HEK293 (cell line): ENCODE measurements around the gene EMC7.

ENCODE experiments used
- CTCF ChIA-PET: fragments of 350-600 bp; formaldehyde crosslinking; extraction: SDS; loops from one replicate; lab custom pipeline; 2021; ENCODE audit warnings: antibody characterized with exemption; lab: Yijun Ruan, JAX
- POLR2A ChIA-PET: fragments of 300-600 bp; formaldehyde crosslinking; extraction: SDS; loops from one replicate; lab custom pipeline; 2020; ENCODE audit warnings: antibody characterized with exemption, inconsistent platforms; lab: Yijun Ruan, JAX
- H3K27ac ChIP-seq: fragments of 200-500 bp; sonication (Bioruptor generic); 2 replicates; pipeline ENCODE4 v1.5.1; 2014; ENCODE audit warnings: low read depth, low read length, control low read depth, inconsistent platforms; ENCODE audit errors: extremely low read depth
- H3K36me3 ChIP-seq, 2 experiments: fragments of 200-500 bp in 1 of 2; sonication (Bioruptor generic) in 1 of 2; 1 replicate in 1 of 2; 2 replicates in 1 of 2; pipeline ENCODE4 v1.5.1; 2014 to 2017; ENCODE audit warnings: inconsistent platforms in 2 of 2, low read length in 2 of 2; ENCODE audit not compliant: control insufficient read depth in 2 of 2, insufficient read depth in 1 of 2
- H3K4me1 ChIP-seq: fragments of 200-500 bp; sonication (Bioruptor generic); 2 replicates; pipeline ENCODE4 v1.5.1; 2014; ENCODE audit warnings: mild to moderate bottlenecking, low read length, inconsistent platforms; ENCODE audit not compliant: control insufficient read depth, insufficient read depth
- H3K4me3 ChIP-seq: 2 replicates; pipeline ENCODE4 v1.5.1; 2011; ENCODE audit warnings: low read depth, mild to moderate bottlenecking, control low read depth, low read length, moderate library complexity
- H3K9me3 ChIP-seq: fragments of 200-500 bp; sonication (Bioruptor generic); 2 replicates; pipeline ENCODE4 v1.5.1; 2014; ENCODE audit warnings: low read depth, low read length, inconsistent platforms; ENCODE audit not compliant: control insufficient read depth, insufficient read depth
- BCL11A ChIP-seq: fragments of 450-650 bp; formaldehyde crosslinking; IDR thresholded peaks from 2 replicates; pipeline ENCODE4 v1.5.1; 2016; ENCODE audit warnings: low read depth, missing biosample characterization, missing genetic modification characterization
- GLIS1 ChIP-seq: fragments of 450-650 bp; formaldehyde crosslinking; IDR thresholded peaks from 2 replicates; pipeline ENCODE4 v1.5.1; 2016; ENCODE audit warnings: missing biosample characterization, missing genetic modification characterization
- HOXA7 ChIP-seq: sonication (generic); formaldehyde crosslinking; IDR thresholded peaks from 2 replicates; pipeline ENCODE4 v1.8.1; 2022; ENCODE audit warnings: missing genetic modification reagents, borderline replicate concordance
- OVOL3 ChIP-seq: fragments of 450-650 bp; formaldehyde crosslinking; IDR thresholded peaks from 2 replicates; pipeline ENCODE4 v1.5.1; 2016; ENCODE audit warnings: missing biosample characterization, missing genetic modification characterization
- PATZ1 ChIP-seq: fragments of 450-650 bp; formaldehyde crosslinking; IDR thresholded peaks from 2 replicates; pipeline ENCODE4 v1.5.1; 2016; ENCODE audit warnings: missing biosample characterization, missing genetic modification characterization
- PRDM6 ChIP-seq: fragments of 450-650 bp; formaldehyde crosslinking; IDR thresholded peaks from 2 replicates; pipeline ENCODE4 v1.5.1; 2017; ENCODE audit warnings: missing biosample characterization, missing genetic modification characterization
- SCRT1 ChIP-seq: fragments of 450-650 bp; formaldehyde crosslinking; IDR thresholded peaks from 2 replicates; pipeline ENCODE4 v1.5.1; 2016; ENCODE audit warnings: missing biosample characterization, missing genetic modification characterization, borderline replicate concordance
- SP3 ChIP-seq: fragments of 450-650 bp; formaldehyde crosslinking; IDR thresholded peaks from 2 replicates; pipeline ENCODE4 v1.5.1; 2016; ENCODE audit warnings: missing biosample characterization, missing genetic modification characterization
- TSHZ1 ChIP-seq: fragments of 450-650 bp; formaldehyde crosslinking; IDR thresholded peaks from 2 replicates; pipeline ENCODE4 v1.5.1; 2016; ENCODE audit warnings: missing biosample characterization, missing genetic modification characterization, borderline replicate concordance
- ZNF132 ChIP-seq: fragments of 450-650 bp; formaldehyde crosslinking; IDR thresholded peaks from 2 replicates; pipeline ENCODE4 v1.5.1; 2017; ENCODE audit warnings: missing biosample characterization, missing genetic modification characterization, borderline replicate concordance
- ZNF214 ChIP-seq: fragments of 450-650 bp; formaldehyde crosslinking; IDR thresholded peaks from 2 replicates; pipeline ENCODE4 v1.5.1; 2017; ENCODE audit warnings: missing biosample characterization, mild to moderate bottlenecking, missing genetic modification characterization, borderline replicate concordance
- ZNF223 ChIP-seq: fragments of 450-650 bp; formaldehyde crosslinking; IDR thresholded peaks from 2 replicates; pipeline ENCODE4 v1.5.1; 2016; ENCODE audit warnings: missing biosample characterization, missing genetic modification characterization
- ZNF292 ChIP-seq: fragments of 450-650 bp; formaldehyde crosslinking; IDR thresholded peaks from 2 replicates; pipeline ENCODE4 v1.5.1; 2016; ENCODE audit warnings: low read depth, missing biosample characterization, missing genetic modification characterization, borderline replicate concordance
- ZNF350 ChIP-seq: fragments of 450-650 bp; formaldehyde crosslinking; IDR thresholded peaks from 2 replicates; pipeline ENCODE4 v1.5.0; 2017; ENCODE audit warnings: missing biosample characterization, mild to moderate bottlenecking, missing genetic modification characterization
- ZNF362 ChIP-seq: fragments of 450-650 bp; formaldehyde crosslinking; IDR thresholded peaks from 2 replicates; pipeline ENCODE4 v1.5.1; 2016; ENCODE audit warnings: missing biosample characterization, missing genetic modification characterization
- ZNF423 ChIP-seq: fragments of 450-650 bp; formaldehyde crosslinking; IDR thresholded peaks from 2 replicates; pipeline ENCODE4 v1.5.1; 2016; ENCODE audit warnings: missing biosample characterization, missing genetic modification characterization
- ZNF560 ChIP-seq: fragments of 450-650 bp; formaldehyde crosslinking; IDR thresholded peaks from 2 replicates; pipeline ENCODE4 v1.5.1; 2017; ENCODE audit warnings: missing biosample characterization, missing genetic modification characterization, borderline replicate concordance
- ZNF561 ChIP-seq: fragments of 450-650 bp; IDR thresholded peaks from 2 replicates; pipeline ENCODE4 v1.5.1; 2018; ENCODE audit warnings: missing biosample characterization, missing genetic modification characterization, borderline replicate concordance
- ZNF621 ChIP-seq: fragments of 450-650 bp; formaldehyde crosslinking; IDR thresholded peaks from 2 replicates; pipeline ENCODE4 v1.5.1; 2017; ENCODE audit warnings: missing biosample characterization, missing genetic modification characterization
- ZNF639 ChIP-seq: fragments of 450-650 bp; formaldehyde crosslinking; IDR thresholded peaks from 2 replicates; pipeline ENCODE4 v1.5.1; 2016; ENCODE audit warnings: missing biosample characterization, missing genetic modification characterization
- ZNF768 ChIP-seq: fragments of 450-650 bp; formaldehyde crosslinking; IDR thresholded peaks from 2 replicates; pipeline ENCODE4 v1.5.1; 2018; ENCODE audit warnings: missing biosample characterization, mild to moderate bottlenecking, missing genetic modification characterization

Gene EMC7

GRCh38 chr15:34079904-34080303 lies 21.8 kb downstream of the EMC7 start (continued):
- TF ChIP-seq TSHZ1 (tag by site-specific recombination) (no peak), ZNF292 (tag by site-specific recombination) (no peak), ZNF639 (tag by site-specific recombination) (no peak), OVOL3 (tag by site-specific recombination) (no peak), HOXA7 (CRISPR knock-in tag) (no peak)

GRCh38 chr15:34078900-34079299 lies 22.8 kb downstream of the EMC7 start:
- CTCF ChIA-PET, result interaction anchor here (0.6 kb wide), 2 partner anchors 15 to 131 kb away, joined by 3 read pairs; partner anchors contain the start of gene KATNBL1
- no peak overlapping the region for H3K27ac ChIP-seq
- peaks cover 0 to 5% of the 10 kb centered on the region in 2 experiments; a peak in 2 of 3 replicates for H3K36me3 ChIP-seq

More at GRCh38 chr15:34078900-34079299, 22.8 kb downstream of the EMC7 start:
- POLR2A ChIA-PET, result no interaction called here
- Histone ChIP-seq H3K4me3 (no peak overlapping the region), H3K4me1 (no peaks in the 10 kb centered on the region), H3K9me3 (no peaks in the 10 kb centered on the region)
- TF ChIP-seq ZNF768 (no peak), ZNF561 (tag by site-specific recombination) (no peak), ZNF560 (tag by site-specific recombination) (no peak), ZNF350 (tag by site-specific recombination) (no peak), ZNF621 (no peak), GLIS1 (tag by site-specific recombination) (no peak), ZNF132 (tag by site-specific recombination) (no peak), BCL11A (tag by site-specific recombination) (no peak), ZNF362 (tag by site-specific recombination) (no peak), ZNF423 (tag by site-specific recombination) (no peak), SP3 (tag by site-specific recombination) (no peak), PATZ1 (tag by site-specific recombination) (no peak), ZNF223 (tag by site-specific recombination) (no peak), PRDM6 (tag by site-specific recombination) (no peak), SCRT1 (tag by site-specific recombination) (no peak), ZNF214 (tag by site-specific recombination) (no peak)
